ENCODE measurements around the gene MSI2.

The MSI2 gene

DNA sequence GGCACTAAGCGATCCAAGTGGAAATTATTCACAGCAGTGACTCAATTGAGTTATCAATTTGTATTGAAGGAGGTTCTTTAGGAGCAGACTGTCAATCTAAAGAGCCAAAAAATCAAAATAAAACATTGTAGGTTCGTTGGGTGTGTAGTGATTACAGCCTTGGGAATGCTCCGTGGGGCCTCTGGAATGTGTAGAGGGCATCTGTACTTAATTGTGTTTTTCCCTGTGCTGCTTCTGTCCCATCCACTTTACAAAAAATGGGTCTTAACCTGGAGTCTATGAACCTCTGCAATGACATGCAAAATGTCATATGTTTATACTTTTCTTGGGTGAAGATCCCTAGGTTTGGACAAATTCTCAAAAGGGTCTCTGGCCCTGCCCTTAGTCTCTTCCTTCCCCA lies 273.7 kb downstream of the MSI2 start:
- no peak for DNase-seq (ENCODE audit: low read depth)

- no peak for DNase-seq (ENCODE audit: low read depth)
Observed at GRCh38 chr17:57530508-57530907, 274.2 kb downstream of the MSI2 start.

DNA sequence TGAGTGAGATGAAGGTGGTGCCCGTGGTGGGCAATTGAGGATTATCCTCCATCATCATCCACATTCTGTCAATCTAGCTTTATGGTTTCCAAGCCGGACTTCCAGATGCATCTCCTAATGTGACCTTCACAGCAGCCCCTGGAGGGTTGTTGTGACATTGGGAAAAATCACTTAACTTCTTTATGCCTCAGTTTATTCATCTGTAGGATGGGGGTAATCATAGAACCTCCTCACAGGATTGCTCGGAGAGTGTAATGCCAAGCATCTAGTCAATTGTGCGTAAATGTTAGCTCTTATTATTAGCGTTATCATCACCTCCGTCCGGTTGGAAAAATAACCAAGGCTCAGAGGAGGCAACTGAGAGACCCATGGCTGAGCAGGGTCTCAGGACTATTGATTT lies 274.8 kb downstream of the MSI2 start:
- DNase-seq (ENCODE audit: low read depth), result no peak

- no peak for DNase-seq (ENCODE audit: low read depth)
Observed at GRCh38 chr17:57531648-57532504, 275.6 kb downstream of the MSI2 start.

GRCh38 chr17:57532556-57532955 lies 276.2 kb downstream of the MSI2 start:
- no peak for DNase-seq (ENCODE audit: low read depth)

GRCh38 chr17:57532966-57533365 lies 276.6 kb downstream of the MSI2 start:
- no peak for DNase-seq (ENCODE audit: low read depth)

DNA sequence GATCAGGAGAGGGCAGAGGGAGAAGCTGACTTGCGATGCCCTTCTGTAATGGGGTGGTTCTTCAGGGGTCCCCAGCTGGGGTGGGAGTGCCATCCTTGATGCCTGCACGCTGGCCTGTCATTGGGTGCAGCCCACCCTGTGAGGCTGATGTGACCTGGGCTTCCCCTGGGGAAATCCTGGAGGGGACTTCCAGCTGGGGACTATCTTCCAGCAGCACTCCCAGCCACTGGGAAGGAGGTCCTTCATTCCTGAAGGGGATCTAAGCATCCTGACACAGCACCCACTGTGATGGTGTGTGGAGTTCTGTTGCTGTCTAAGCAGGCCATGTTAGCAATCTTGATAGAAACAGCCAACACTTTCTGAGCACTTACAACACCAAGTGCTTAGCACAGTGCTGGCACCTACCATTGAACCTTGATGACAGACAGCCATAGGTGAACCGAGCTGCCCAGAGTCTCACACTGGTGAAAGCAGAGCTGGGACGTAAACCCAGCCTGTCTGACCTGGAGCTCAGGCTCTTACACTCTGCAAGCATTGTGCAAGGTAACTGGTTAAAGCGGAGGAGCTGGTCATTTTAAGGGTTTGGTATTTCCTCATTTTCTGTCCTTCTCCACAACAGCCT lies 277.5 kb downstream of the MSI2 start:
- DNase-seq (ENCODE audit: low read depth), result no peak

DNA sequence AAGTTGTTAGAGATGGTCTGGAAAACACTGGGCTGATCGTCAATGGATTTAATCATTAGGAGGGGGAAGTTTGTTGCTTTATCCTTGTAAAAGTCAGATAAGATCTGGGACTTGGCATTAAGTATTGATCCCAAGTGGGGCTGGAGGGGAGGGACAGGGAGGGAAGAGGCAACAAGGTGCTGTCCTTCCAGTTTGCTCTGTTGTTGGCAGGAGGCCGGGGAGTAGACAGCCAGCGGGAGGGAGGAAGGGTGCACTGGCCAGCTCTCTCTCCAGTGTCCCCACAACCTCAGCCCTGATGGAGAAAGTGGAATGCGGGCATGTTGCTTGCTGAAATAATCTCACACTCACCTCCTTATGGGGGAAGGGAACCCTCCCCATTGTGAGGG lies 278.5 kb downstream of the MSI2 start:
- no peak for DNase-seq (ENCODE audit: low read depth)

DNA sequence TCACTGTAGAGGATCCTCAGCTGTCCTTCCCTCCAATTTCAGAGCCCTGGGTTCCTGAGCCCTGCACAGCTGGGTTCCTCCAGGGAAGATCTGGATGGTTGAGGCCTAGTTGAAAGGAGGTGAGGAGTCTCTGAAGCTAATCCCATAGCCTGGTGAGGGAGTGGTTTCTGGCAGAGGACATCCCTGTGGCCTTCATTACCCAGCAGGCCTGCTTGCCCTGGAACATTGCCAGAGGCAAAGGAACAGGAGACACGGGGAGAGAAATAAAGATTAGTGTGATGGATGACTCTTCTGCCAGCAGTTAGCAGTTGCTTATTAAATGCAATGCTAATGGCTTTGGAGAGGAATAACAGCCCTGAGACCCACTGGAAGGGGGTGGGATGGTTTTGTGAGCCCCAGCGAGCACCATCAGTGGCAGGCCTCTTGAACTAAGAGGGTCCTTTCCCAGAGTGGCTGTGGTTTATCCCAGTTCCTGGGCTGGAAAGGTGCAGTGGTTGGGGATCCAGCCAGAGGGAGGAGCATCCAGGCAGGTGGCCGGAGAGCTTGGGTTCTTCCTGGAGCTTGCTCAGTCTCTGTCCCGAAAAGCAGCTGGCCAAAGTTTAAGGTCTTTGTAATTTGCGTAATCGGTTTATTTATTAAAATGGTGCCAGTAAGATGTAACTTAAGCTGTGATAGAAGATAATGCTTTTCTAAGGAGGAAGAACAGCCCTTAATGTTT lies 279.1 kb downstream of the MSI2 start:
- no peak for DNase-seq (ENCODE audit: low read depth)

DNA sequence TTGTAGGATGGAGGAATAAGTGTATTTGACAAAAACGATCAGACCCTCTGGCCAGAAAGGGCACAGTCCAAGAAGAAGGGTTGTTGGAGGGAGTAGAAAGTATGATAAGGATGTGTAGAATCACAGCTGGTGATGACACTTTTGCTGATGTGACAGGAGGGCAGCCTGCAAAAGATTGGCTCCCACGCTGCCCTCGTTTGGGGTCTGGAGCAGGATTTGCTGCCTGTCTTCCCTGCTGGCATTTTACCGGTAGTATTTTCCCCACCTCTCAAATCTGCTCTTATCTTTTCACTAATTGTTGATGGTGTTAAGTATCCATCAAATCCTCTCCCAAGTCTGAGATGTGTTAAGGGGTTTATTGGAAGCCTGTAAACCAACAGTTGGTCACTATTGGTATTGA lies 280.0 kb downstream of the MSI2 start:
- DNase-seq (ENCODE audit: low read depth), result no peak

- no peak for DNase-seq (ENCODE audit: low read depth)
Observed at GRCh38 chr17:57536789-57537523, 280.6 kb downstream of the MSI2 start.

- DNase-seq (ENCODE audit: low read depth), result no peak
Observed at GRCh38 chr17:57537524-57538410, 281.4 kb downstream of the MSI2 start.

DNA sequence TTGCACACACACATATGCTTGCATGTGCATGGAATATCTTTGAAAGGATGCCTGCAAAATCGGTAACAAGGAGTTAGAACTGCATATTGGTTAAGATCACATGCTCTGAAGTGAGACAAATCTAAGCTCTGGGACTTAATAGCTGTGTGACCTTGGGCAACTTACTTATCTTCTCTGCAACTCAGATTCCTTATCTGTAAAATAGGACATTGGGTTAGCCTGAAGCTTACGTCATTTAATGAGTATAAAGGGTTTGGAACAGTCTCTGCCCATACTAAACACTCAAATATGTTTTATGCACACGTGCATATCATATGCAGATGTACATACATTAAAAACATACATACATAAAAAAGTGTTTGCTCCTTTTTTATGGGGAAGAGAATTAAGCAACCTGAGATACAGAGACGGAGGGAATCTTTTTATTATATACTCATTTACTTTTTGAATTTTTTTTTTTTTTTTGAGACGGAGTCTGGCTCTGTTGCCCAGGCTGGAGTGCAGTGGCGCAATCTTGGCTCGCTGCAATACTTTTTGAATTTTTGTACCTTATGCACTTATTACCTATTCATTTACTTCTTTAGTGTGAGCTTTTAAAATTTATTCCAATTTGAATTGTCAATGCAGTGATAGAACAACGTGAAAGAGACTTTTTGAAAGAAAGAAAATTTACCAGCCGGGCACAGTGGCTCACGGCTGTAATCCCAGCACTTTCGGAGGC lies 282.6 kb downstream of the MSI2 start:
- no peak for DNase-seq (ENCODE audit: low read depth)

GRCh38 chr17:57539529-57540301 lies 283.4 kb downstream of the MSI2 start:
- no peak for DNase-seq (ENCODE audit: low read depth)

- no peak for DNase-seq (ENCODE audit: low read depth)
Observed at GRCh38 chr17:57540596-57540995, 284.3 kb downstream of the MSI2 start.

GRCh38 chr17:57541049-57541448 lies 284.7 kb downstream of the MSI2 start:
- no peak for DNase-seq (ENCODE audit: low read depth)

- no peak for DNase-seq (ENCODE audit: low read depth)
Observed at GRCh38 chr17:57541472-57542394, 285.4 kb downstream of the MSI2 start.

GRCh38 chr17:57542510-57542909 lies 286.2 kb downstream of the MSI2 start:
- no peak for DNase-seq (ENCODE audit: low read depth)

- no peak for DNase-seq (ENCODE audit: low read depth)
Observed at GRCh38 chr17:57543230-57543629, 286.9 kb downstream of the MSI2 start.
